Urothelium cell line (cell line): ENCODE data around the gene ARL13B.
A peak's percentile ranks its signal among the peaks of the same experiment; 100 is the strongest.
"Not testable (repeated sequence)": the region's sequence is repeated elsewhere in the genome, so short reads cannot be mapped to it uniquely, and the experiment has no call there.

Experiments used
- DNase-seq: peaks from one replicate; pipeline ENCODE4 v3.0.0; 2011; ENCODE audit warnings: low spot score, mixed read lengths
- FAIRE-seq: peaks from 2 replicates; lab custom pipeline; 2011; peaks lifted over from hg19 to GRCh38; lab: Jason Lieb, UNC

ARL13B gene

DNA sequence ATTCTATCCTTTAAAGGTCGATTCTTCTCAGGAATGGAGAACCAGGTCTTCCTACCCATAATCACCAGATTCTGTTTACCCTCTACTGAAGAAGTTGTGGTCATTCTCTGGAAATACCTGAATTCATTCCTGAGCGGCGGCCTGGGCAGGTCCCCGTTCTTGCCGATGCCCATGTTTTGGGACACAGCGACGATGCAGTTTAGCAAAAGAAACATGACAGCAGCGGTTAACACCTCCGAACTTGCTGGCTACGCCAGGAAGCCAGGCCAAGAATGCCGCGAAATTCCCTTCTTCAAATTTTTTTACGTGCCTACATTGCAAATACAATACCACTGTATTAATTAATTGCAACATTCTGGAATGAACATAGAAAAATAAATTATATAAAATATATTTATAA is 81.3 kb downstream of the ARL13B start:
- DNase-seq (no peak), FAIRE-seq (no peak)

DNA sequence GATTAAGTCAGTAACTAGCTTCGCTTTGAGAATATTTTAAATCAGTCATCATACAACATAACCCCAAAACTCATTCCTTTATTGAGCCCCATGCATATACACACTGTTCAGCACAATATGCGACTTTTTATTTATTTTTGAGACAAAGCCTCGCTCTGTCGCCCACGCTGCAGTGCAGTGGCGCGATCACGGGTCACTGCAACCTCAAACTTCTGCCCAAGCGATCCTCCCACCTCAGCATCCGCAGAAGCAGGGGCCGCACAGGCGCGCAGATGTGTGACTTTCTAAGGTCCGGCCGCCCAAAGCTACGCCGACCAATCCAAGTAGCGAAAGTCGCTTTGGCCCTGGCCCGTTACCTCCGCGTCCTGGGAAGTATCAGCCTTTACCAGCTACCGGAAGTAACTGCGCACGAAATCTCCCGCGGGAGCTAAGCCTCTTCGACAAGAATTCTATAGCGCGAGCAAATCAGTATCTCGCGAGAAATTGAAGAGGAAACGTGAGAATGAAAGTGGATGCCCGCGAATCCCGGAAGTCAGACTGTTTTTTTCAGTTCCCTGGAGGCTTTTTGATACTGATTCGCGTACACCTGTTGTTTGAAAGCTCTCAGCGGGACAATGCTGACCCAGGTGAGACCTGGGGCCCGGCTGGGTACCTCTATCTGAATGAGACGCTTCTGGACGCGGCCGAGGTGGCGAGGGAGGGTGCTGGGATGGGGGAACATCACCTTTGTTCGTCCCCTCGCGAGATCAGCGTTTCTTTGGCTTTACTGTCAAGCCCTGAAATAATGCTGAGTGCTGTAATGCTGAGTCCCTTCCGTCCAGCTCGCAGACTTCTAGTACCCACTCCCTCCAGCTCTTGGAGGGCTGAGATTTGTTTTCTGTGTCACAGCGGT is 82.8 kb downstream of the ARL13B start, which contains the start of the genes DHFR2 and NSUN3:
Gene DHFR2, minus strand, starts transcription at position 404 of the 892 bp plus-strand sequence. CDS start 1,405 bp downstream, outside the sequence.
Gene NSUN3, plus strand, starts transcription at position 549 of the 892 bp plus-strand sequence. Its CDS starts 66 bp downstream, at position 615.
- FAIRE-seq, result peak; percentile 89
- DNase-seq, result peak; percentile 93

DNA sequence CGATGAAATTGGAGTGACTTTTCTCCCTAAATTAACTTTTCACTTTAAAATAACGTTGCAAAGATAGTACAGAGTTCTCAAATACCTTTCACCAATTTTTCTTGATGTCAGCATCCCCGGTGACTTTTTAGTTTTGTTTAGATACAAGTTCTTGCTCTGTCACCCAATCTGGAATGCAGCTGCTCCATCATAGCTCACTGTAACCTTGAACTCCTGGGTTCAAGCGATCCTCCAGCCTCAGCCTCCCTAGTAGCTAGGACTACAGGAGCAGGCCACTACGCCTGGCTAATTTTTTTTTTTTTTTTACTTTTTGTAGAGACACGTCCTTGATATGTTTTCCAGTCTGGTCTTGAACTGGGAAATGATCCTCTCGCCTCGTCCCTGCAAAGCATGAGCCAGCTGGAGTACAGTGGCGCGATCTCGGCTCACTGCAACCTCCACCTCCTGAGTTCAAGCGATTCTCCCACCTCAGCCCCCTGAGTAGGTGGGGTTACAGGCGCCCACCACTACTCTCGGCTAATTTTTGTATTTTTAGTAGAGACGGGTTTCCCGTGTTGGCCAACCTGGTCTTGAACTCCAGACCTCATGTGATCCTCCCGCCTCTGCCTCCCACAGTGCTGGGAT is 83.7 kb downstream of the ARL13B start:
- DNase-seq, result no peak
- FAIRE-seq, result no peak

DNA sequence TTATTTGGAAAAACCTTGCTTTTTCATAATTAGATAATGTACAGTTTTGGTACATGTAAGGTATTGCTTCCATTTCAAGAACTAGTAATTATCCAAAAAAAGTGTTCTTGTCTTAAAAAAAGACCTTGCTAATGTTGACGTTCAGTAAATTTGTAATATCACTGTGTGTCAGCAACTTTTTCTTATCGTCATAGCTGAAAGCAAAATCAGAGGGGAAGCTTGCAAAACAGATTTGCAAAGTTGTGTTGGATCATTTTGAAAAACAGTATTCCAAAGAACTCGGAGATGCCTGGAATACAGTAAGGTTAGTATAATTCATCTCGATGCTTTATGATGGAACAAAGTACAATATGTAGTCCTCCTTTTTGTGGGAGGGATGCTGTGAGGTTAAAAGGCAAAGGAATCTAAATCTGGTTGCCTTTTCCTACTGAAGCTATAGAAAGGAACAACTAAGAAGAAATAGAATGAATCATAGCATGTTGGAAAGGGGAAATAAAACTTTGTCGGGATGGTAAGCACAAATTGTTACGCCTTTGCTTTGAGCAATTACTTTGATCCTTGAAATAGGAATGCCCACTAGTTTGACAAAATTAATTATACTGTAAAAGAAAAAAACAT is 84.4 kb downstream of the ARL13B start:
- FAIRE-seq (no peak), DNase-seq (no peak)

DNA sequence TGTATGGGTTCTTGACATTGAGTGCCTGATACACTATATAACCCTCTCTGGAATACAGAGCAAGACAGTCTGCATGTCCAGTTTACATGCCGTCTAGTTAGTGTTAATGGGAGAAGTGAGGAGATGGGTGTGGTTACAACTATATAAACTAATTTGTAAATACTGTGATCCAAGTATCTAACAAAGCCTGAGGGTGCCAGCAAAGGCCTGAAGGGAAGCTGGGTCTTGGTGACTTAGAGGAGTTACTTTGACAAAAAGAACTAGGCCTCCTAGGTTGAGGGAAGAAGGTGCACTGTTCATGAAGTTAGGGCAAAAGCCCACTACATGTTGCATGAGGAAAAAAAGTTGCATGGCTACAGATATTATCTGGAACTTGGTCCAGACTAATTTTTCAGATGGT is 85.2 kb downstream of the ARL13B start:
- no peak for DNase-seq
- no peak for FAIRE-seq

DNA sequence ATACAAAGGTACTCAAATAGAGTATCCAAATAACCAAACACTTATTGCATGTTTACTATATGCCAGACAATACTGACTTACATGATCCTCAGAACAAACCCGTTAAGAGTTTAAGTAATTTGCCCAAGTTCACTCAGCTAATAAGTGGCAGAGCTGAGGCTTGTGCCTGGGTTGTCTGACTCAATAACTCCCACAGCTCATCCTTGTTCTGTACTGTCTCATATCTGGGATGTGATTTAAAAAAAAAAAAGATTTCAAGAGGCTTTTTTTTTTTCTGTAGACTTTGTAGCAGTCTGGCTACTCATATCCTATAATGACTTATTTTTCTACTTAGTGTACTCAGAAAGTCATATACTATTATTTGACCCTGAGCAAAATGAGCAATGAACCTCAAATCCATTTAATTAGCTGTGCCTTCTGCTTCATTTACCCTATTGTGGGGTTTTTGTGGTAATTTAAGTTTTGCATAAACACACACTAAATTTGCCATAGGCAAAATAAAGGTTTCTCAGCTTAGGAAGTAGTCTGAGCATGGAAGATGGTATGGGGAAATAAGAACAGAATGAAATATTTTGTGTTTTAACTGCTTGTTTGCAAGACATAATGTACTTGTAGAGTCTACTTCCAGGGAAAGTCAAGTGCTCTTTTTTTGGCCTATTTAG is 86.0 kb downstream of the ARL13B start:
- no peak for FAIRE-seq
- DNase-seq, result no peak

DNA sequence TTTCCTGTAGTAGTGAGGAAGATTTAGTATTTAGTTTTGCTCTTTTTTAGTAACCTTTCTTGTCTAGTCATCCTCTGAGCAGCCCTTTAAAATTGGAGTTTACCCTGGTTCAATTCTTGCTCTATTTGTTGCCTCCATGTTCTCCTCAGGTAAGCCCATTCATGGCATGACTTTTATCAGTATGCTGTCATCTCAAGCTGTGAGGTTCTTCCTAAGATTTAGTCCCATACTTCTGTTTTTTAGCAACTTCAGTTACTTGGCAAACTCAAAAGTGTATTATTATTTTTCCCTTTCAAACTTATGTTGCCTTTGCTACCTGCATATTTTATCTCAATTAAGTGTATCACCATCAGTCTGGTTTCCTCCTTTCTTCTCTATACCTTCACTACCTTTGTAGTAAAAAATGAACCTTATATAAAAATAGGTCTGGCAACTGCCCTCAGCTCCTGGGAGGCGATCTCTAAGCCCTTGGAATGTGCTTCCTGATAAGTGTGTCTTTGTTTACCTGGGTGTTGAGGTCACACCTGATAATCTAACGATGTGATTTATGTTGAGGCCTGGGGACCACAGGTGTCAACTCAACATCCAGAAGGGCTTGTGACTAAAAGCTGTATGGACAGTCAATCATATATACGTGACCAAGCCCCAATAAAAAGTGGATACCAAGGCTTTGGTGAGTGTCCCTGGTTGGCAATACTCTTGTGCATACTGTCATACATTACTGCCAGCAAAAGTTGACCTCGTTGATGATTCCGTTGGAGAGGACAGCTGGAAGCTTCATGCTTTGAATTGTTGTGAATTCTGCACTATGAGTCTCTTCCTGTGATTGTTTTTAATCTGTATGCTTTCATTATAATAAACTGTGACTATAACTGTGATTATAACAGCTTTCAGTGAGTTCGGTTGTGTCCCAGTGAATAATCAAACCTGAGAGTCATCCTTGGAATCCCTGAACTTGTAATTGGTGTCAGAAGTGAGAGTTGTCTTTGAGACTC is 86.8 kb downstream of the ARL13B start:
- DNase-seq (no peak), FAIRE-seq (no peak)

DNA sequence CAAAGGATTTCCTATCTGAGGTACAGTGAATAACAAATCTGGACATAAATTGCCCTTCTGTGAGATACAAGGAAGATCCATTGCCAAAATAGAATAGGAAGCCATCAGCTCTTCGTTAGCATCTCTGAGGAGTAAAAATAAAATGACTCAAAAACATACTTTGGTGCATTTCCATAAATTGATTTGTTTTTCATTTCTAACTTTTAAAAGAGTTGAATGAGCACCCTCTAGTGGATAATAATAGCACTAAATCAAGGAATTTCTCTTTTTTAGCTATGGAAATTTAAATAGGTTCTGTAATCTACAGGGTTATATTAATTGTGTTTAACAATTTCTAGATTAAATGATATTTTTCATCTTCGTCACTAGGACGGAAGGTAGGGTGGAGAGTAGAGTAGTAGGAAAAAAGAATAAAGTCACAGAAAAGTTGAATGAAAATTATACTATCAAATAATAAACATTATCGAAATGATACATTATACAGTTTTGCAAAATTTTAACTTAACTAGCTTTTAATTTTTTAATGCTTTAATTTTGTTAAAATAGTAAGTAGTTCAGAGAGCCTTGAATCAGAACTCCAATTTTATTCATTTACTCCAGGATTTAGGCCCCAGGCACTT is 89.3 kb downstream of the ARL13B start:
- FAIRE-seq (no peak), DNase-seq (peak; percentile 10)

DNA sequence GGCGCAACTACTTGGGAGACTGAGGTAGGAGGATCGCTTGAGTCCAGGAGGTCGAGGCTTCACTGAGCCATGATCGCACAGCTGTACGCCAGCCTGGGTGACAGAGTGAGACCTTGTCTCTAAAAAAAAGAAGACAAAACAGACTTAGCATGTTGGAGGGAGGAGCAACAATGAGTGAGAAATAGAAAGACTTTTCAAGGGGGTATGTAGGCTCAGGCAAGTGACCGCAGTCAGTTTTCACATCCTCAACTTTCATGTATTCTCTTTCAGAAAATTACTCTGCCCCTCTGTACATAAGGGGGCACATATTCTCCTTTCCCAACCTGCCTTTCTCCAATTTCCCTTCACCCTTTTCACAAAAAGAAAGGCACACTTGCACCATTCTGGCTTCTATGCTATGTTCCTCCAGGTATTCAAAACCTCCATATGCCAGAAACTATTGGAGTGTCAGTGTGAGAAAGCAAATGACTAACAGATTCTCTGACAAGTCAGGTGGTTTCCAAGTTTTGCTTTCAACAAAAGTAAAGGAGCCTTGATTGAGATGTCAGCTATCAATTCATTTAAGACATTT is 90.5 kb downstream of the ARL13B start:
- no peak for DNase-seq
- no peak for FAIRE-seq

DNA sequence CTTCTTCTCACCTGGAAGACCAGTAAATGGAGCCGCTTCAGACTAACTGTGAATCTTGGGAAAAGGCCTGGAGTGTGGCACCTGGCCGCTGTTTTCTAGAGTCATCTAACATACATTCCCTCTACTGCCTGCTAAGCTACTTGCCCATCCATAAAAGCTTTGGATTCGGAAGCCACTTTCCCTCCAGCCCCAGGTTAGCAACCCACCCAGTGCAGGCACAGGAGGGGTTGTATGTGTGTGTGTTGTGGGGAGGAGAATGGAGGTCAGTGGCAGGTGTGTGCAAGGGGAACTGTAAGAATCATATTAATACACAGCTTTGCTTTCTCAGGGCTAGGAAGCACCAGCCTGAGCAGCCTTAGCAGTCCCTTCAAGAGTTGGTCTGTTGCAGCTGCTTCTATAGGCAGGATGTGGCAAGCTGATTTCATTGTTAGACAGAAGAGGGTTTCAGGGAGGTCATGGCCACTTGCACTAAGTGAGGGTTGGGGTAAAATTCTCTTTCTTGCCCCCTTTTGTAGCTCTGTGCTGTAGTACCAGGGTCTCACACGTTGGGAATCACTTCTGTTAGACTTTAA is 91.8 kb downstream of the ARL13B start:
- FAIRE-seq (no peak), DNase-seq (no peak)

DNA sequence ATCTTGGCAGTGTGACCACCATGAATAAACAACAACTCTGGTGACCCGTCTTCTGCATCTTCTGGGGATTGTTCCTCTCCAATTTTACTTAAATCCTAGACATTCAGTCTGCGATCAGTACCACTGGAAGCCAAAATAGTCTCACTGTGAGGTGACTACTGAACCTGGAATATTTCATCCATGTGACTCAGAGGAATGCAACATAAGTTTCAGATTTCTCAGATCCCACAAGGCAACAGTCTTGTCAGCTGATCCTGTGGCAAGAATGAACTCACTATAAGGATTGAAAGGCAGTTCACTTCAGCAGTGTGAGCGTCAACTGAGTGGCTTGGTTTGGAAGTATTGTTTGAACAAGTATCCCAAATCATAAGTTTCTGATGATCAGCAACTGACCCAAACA is 96.1 kb downstream of the ARL13B start:
- FAIRE-seq, result no peak
- no peak for DNase-seq

DNA sequence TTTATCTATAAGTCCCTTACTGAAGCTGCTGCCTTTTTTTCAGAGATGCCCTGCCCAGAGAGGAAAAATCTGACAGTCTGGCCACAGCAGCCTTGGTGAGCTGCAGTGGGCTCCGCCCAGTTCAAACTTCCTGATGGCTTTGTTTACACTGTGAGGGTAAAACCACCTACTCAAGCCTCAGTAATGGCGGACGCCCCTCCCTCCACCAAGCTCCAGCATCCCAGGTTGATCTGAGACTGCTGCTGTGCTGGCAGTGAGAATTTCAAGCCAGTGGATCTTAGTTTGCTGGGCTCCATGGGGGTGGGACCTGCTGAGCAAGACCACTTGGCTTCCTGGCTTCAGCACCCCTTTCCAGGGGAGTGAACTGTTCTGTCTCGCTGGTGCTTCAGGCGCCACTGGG is 100.6 kb downstream of the ARL13B start:
- FAIRE-seq, DNase-seq: not testable (repeated sequence)

DNA sequence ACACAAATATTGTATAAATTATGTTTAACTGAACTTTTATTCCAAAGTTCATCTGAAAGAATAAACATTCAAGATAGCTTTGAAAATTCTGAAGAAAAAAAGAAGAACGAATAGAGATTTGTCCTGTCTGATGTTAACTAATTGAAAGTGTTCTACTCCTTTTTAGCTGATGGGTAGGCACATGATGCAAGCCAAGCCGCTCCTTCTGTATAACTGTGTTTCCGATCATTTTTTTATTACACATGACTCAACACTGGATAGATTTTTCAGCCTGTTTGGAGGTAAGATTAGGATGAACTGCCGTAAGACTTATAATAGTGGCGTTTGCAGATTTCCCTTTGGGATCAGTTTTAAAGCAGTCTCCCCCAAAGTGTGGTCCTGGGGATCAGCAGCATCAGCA is 101.9 kb downstream of the ARL13B start:
- DNase-seq, result no peak
- FAIRE-seq, result no peak

DNA sequence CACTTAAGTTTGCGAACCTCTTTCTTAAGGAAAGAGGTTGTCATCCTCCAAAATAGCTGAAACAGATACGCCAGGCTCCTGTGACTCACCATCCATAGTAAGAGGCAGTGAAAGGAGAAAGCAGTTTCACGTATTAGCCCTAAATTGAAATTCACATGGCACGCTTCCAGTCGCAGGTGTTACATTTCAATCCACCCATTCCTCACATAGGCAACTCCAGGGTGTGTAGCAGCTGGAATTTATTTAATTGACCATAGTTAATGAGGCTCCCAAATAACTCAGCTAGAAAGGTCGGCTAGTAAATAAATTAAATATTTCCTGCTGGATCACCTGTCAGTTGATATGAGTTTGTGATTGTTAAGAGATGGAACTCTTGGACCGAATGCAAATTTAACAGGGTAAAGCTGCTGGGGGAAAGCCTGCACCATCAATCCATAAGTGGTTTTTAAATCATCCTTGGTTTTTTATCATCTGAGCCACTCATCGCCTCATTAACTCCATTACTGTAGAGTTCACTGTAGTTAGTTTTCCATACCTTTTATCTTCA is 102.5 kb downstream of the ARL13B start:
- no peak for FAIRE-seq
- no peak for DNase-seq

DNA sequence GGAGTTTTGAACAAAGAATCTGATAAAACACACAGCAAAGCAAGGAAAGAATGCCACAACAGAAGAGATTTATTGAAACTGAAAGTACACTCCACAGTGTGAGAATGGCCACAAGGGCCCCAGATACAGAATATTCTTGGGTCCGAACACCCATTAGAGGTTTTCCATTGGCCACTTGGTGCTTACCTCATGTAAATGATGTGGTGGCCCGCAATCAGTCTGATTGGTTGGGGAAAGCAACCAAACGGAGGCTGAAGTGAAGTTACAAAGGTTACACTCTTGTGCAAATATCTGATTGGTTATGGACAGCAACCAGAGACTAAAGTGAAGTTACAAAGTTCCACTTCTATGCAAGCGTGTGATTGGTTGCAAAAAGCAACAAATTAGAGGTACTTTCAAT is 103.3 kb downstream of the ARL13B start:
- FAIRE-seq (no peak), DNase-seq (no peak)

DNA sequence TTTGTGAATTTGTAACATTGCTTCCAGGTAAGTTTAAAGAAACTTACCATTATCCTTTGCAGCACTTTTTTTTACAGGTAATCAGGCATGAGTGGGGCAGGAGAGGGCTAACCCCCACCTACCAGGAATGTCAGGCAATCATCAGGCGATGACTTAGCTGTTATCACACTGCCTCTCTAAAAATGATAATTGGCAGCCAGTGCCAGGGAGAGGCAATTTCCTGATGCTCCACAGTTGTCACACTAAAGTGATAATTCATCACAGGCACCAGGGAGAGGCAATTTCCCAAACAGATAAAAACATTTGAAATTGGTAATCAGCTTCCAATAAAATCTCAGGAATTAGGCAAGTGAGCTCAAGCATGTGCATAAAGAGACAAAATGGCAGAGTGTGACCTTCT is 109.2 kb downstream of the ARL13B start:
- no peak for DNase-seq
- FAIRE-seq, result no peak

DNA sequence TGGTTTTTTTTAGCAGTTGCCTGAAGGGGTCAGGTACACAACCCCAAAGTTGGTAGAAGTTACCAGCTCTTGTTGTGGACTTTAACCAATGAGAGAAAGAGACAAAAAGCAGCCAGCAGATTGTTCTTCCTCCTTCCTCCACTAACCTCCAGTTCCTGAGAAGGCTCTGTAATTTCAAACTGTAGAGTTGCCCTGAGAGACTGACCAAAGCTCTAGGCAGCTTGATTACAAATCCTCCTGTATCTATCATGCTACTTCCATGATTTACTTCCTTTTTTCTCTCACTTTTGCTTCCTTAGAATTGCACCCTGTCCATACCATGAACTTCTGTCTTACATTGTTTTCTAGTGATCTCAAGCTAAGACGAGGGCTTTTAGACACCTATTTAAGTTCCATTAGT is 112.1 kb downstream of the ARL13B start:
- no peak for DNase-seq
- FAIRE-seq, result no peak

DNA sequence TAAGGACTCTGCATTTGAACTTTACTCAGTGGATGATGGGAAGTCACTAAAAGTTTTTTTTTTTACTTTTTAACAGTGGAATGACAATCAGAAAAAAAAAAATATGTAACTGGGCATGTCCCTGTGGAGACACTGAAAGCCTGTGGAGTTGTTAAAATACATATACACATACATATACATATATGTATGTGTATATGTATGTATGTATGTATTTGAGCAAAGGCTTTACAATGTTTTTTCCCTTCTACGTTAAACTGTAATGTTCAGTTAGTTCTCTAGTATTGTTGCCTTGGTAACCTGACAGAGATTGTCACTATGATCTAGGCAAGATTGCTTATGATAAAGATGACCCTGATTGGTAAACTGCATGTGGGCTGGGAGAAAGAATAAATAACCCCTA is 113.2 kb downstream of the ARL13B start:
- DNase-seq, result no peak
- no peak for FAIRE-seq

DNA sequence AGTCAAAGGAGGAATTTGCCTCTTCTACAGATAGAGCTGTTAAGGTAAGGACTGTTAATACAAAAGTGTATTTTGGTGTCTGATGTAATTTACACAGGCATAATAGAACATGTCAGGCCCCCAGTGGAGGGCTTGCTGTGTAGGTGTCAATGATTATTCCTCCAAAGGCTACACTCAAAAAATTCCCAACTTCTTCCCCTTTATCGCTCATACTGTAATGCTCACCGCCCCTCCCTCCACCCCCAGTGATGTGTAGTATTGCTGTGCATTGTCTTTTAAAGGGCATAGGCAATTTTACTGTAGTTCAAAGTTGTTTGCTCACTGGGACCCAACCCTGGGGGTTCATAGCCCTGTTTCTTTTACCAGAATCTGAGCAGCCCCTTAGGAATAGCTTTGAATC is 115.2 kb downstream of the ARL13B start:
- no peak for FAIRE-seq

More for the DNA sequence above, 115.2 kb downstream of the ARL13B start:
- DNase-seq, result no peak
